ENCODE data around the gene SUMO4.

Gene SUMO4

DNA sequence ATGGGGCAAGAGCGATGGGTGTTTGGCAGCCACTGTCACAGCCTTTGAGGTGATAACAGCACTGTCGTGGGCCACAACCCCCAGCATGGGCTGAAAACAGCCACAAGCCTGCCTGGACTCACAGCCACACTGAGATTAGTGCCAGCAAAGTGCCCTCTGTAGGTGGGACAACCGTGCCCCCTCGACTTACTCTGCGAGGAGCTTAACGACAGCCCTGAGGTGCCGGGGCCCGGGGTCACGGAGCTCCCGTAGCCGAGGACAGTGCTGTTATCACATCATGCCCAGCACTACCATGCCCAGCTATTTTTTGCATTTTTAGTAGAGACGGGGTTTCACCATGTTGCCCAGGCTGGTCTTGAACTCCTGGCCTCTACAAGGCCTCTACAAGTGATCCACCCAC lies 36.6 kb downstream of the SUMO4 start:
- H3K36me3 ChIP-seq (ENCODE audit: control insufficient read depth in 2 of 2, insufficient read depth in 1 of 2, low read length in 2 of 2) = no peaks in the 10 kb centered on the region
- no peaks in the 10 kb centered on the region; the same call in 1 of the 2 replicates for H3K4me1 ChIP-seq (ENCODE audit: control insufficient read depth, insufficient read depth, low read length)
- no peak overlapping the region for H3K4me3 ChIP-seq (ENCODE audit: low read depth, low read length)
- ChIA-PET POLR2A (no interaction called here), CTCF (interaction anchor here (0.8 to 1.5 kb wide), 2 partner anchors 80 to 408 kb away, joined by 3 to 4 read pairs; no protein-coding TSS in a partner anchor)
- no peak overlapping the region for H3K27ac ChIP-seq (ENCODE audit: extremely low read depth, low read depth, low read length)
- no peak for TF ChIP-seq KLF7 (tag by site-specific recombination; IDR thresholded peaks at IDR 0.05; ENCODE audit: borderline replicate concordance)
- no peak for TF ChIP-seq MEIS1 (CRISPR knock-in tag; IDR thresholded peaks at IDR 0.05; ENCODE audit: borderline replicate concordance)
- TF ChIP-seq TSHZ1 (tag by site-specific recombination; IDR thresholded peaks at IDR 0.05; ENCODE audit: borderline replicate concordance) = no peak
- TF ChIP-seq ZNF23 (tag by site-specific recombination; IDR thresholded peaks at IDR 0.05; ENCODE audit: borderline replicate concordance) = no peak
- TF ChIP-seq ZNF391 (tag by site-specific recombination; IDR thresholded peaks at IDR 0.05; ENCODE audit: borderline replicate concordance, low read depth) = no peak
- TF ChIP-seq, protein P1, sequence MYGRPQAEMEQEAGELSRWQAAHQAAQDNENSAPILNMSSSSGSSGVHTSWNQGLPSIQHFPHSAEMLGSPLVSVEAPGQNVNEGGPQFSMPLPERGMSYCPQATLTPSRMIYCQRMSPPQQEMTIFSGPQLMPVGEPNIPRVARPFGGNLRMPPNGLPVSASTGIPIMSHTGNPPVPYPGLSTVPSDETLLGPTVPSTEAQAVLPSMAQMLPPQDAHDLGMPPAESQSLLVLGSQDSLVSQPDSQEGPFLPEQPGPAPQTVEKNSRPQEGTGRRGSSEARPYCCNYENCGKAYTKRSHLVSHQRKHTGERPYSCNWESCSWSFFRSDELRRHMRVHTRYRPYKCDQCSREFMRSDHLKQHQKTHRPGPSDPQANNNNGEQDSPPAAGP (tag by site-specific recombination; IDR thresholded peaks at IDR 0.05) = no peak
- no peak for TF ChIP-seq ZNF138 (tag by site-specific recombination; IDR thresholded peaks at IDR 0.05; ENCODE audit: borderline replicate concordance)
- no peak for TF ChIP-seq HOXD13 (CRISPR knock-in tag; IDR thresholded peaks at IDR 0.05; ENCODE audit: borderline replicate concordance)
- no peak for TF ChIP-seq ZNF747 (tag by site-specific recombination; IDR thresholded peaks at IDR 0.05)
- TF ChIP-seq, protein P2, sequence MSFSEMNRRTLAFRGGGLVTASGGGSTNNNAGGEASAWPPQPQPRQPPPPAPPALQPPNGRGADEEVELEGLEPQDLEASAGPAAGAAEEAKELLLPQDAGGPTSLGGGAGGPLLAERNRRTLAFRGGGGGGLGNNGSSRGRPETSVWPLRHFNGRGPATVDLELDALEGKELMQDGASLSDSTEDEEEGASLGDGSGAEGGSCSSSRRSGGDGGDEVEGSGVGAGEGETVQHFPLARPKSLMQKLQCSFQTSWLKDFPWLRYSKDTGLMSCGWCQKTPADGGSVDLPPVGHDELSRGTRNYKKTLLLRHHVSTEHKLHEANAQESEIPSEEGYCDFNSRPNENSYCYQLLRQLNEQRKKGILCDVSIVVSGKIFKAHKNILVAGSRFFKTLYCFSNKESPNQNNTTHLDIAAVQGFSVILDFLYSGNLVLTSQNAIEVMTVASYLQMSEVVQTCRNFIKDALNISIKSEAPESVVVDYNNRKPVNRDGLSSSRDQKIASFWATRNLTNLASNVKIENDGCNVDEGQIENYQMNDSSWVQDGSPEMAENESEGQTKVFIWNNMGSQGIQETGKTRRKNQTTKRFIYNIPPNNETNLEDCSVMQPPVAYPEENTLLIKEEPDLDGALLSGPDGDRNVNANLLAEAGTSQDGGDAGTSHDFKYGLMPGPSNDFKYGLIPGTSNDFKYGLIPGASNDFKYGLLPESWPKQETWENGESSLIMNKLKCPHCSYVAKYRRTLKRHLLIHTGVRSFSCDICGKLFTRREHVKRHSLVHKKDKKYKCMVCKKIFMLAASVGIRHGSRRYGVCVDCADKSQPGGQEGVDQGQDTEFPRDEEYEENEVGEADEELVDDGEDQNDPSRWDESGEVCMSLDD (tag by site-specific recombination; IDR thresholded peaks at IDR 0.05) = no peak
- no peak for TF ChIP-seq ZNF335 (tag by site-specific recombination; conservative IDR thresholded peaks at IDR 0.05)
- no peak for TF ChIP-seq ZNF521 (tag by site-specific recombination; IDR thresholded peaks at IDR 0.05)
- TF ChIP-seq ZNF670 (tag by site-specific recombination; IDR thresholded peaks at IDR 0.05; ENCODE audit: low read depth) = no peak
- no peaks in the 10 kb centered on the region for H3K9me3 ChIP-seq (ENCODE audit: control insufficient read depth, insufficient read depth, low read depth, low read length)

DNA sequence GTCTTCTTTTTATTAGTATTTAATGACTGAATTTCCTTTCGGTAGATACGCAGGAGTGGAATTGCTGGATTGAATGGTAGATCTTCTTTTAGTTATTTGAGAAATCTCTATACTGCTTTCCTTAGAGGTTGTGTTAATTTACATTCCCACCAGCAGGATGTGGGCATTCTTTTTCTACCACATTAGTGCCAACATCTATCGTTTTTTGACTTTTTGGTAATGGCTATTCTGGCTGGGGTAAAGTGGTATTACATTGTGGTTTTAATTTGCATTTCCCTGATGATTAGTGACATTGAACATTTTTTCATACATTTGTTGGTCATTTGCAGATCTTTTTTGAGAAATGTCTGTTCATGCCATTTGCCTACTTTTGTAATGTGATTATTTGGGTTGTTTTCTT lies 37.1 kb downstream of the SUMO4 start:
- no peaks in the 10 kb centered on the region for H3K9me3 ChIP-seq (ENCODE audit: control insufficient read depth, insufficient read depth, low read depth, low read length)
- ChIA-PET CTCF (interaction anchor here (0.8 to 1.5 kb wide), 2 partner anchors 79 to 408 kb away, joined by 3 to 4 read pairs; no protein-coding TSS in a partner anchor), POLR2A (no interaction called here)
- H3K27ac ChIP-seq (ENCODE audit: extremely low read depth, low read depth, low read length) = no peak overlapping the region
- H3K36me3 ChIP-seq (ENCODE audit: control insufficient read depth in 2 of 2, insufficient read depth in 1 of 2, low read length in 2 of 2) = no peaks in the 10 kb centered on the region
- H3K4me3 ChIP-seq (ENCODE audit: low read depth, low read length) = no peak overlapping the region
- no peaks in the 10 kb centered on the region; the same call in 1 of the 2 replicates for H3K4me1 ChIP-seq (ENCODE audit: control insufficient read depth, insufficient read depth, low read length)
- TF ChIP-seq ZNF785 (tag by site-specific recombination; IDR thresholded peaks at IDR 0.05) = no peak
- no peak for TF ChIP-seq KLF1 (tag by site-specific recombination; IDR thresholded peaks at IDR 0.05)
- no peak for TF ChIP-seq ZNF423 (tag by site-specific recombination; IDR thresholded peaks at IDR 0.05)
